ENCODE data around the gene TSC22D3.

Gene TSC22D3

DNA sequence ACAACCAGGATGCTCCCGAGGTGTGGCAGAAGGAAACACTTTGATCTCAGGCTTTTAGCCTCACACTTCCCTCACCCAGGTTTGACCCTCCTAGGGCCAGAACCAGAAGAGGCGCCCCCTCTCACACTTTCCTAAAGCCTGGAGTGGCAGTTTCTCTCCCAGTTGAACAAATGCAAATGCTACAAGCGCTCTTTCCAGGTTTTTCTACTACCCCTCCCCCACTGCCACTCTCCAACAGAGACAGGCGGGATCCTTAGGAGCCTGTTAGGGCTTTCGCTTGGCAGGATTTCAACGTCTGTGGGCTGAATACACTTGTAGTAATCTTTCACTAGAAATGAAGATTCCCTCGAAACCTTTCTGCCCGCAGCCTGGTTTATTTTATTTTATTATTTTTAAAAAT is 2.4 kb downstream of the TSC22D3 start:
- DNase-seq (ENCODE audit: low read depth) = no peak
- TF ChIP-seq, protein P1, sequence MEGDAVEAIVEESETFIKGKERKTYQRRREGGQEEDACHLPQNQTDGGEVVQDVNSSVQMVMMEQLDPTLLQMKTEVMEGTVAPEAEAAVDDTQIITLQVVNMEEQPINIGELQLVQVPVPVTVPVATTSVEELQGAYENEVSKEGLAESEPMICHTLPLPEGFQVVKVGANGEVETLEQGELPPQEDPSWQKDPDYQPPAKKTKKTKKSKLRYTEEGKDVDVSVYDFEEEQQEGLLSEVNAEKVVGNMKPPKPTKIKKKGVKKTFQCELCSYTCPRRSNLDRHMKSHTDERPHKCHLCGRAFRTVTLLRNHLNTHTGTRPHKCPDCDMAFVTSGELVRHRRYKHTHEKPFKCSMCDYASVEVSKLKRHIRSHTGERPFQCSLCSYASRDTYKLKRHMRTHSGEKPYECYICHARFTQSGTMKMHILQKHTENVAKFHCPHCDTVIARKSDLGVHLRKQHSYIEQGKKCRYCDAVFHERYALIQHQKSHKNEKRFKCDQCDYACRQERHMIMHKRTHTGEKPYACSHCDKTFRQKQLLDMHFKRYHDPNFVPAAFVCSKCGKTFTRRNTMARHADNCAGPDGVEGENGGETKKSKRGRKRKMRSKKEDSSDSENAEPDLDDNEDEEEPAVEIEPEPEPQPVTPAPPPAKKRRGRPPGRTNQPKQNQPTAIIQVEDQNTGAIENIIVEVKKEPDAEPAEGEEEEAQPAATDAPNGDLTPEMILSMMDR (IDR thresholded peaks at IDR 0.05; ENCODE audit: low read depth, low read length, missing control alignments) = no peak
- no peak overlapping the region for H3K4me3 ChIP-seq (ENCODE audit: low read depth, low read length)
- in situ Hi-C loops (cut with HindIII; ENCODE audit: low sequenced_read_pairs) = no loop called here

DNA sequence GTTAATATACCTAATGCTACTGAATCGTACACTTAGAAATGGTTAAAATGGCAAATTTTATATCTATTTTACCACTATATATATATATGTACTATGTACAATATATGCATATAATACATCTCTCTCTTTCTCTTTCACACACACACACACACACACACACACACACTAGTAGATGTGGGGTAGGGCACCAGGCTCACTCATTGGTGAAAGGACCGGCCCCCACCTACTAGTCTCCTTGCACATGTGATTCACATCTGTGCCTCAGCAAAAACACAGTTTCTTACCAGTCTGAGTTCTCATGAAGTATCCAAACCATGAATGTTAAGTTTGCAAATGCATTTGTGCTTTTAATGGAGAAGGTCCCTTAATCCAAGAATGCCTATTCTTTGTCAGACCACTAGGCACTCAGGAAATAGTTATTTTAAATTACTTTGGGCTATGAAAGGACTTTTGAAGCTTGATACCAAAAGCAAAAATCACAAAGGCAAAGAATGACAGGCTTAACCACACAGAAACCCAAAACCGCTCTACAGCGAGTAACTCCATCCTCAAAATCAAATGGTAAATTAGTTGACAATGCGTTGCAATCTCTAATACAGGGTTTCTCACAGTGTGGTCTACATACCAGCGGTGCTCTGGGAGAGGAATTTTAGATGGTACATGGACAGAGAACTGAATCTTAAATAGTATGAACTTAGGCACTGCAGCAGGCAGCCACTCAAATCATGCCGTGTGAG is 5.8 kb downstream of the TSC22D3 start:
- TF ChIP-seq, protein P1 (IDR thresholded peaks at IDR 0.05; ENCODE audit: low read depth, low read length, missing control alignments) = no peak
- DNase-seq (ENCODE audit: low read depth) = no peak
- in situ Hi-C loops (cut with HindIII; ENCODE audit: low sequenced_read_pairs) = no loop called here
- H3K4me3 ChIP-seq (ENCODE audit: low read depth, low read length) = no peak overlapping the region

DNA sequence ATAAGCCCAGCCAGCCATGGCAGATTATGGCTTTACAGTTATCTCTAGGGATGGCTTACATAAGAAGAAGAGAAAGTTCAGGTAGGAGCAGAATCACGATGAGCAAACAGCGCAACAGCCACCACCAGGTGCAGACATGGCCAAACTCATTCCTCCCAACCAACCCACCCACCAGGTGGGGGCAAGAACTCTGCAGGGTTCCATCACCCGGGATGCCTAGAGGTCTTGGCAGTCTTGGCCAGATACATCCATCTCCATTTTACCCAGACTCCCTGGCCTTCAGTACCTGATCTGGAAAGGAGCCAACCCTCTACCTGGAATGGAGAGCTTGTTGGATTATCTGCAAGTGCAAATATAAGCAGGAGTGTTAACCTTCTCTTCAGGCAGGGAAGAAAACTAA is 7.5 kb downstream of the TSC22D3 start:
- TF ChIP-seq, protein P1 (IDR thresholded peaks at IDR 0.05; ENCODE audit: low read depth, low read length, missing control alignments) = no peak
- in situ Hi-C loops (cut with HindIII; ENCODE audit: low sequenced_read_pairs) = no loop called here
- H3K4me3 ChIP-seq (ENCODE audit: low read depth, low read length) = no peak overlapping the region
- no peak for DNase-seq (ENCODE audit: low read depth)

DNA sequence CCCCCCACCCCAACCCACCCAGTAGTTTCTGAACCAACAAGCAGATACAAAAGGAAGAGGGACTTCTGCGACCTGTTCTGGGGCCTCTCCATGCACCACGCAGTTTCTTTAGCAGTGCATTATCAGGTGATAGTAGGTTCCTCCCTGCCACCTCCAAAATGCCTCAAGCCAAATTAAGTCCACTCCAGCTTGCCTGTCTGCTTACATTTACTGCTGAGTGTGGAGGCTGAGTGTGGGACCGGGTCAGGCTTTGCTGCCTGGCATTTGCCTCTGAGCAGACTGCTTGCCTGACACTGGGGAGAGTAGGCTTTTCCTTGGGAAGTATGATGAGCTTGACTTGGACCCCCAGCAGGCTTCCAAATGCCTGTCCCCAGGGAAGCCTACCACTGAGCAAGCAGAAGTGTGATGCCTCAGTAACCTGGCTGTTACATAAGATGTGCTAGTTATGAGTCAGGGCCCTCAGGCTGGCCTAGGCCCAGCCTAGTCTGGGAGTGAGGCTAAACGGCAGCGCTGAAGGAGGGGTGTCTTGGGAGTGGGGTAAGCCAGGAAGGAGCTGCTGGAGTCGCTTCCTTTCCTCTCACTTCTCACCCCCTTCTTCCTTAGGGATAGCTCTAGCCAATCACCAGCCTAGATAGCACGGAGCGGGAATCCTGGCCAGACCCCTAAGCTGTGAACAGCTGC is 9.0 kb downstream of the TSC22D3 start:
- no peak for DNase-seq (ENCODE audit: low read depth)

DNA sequence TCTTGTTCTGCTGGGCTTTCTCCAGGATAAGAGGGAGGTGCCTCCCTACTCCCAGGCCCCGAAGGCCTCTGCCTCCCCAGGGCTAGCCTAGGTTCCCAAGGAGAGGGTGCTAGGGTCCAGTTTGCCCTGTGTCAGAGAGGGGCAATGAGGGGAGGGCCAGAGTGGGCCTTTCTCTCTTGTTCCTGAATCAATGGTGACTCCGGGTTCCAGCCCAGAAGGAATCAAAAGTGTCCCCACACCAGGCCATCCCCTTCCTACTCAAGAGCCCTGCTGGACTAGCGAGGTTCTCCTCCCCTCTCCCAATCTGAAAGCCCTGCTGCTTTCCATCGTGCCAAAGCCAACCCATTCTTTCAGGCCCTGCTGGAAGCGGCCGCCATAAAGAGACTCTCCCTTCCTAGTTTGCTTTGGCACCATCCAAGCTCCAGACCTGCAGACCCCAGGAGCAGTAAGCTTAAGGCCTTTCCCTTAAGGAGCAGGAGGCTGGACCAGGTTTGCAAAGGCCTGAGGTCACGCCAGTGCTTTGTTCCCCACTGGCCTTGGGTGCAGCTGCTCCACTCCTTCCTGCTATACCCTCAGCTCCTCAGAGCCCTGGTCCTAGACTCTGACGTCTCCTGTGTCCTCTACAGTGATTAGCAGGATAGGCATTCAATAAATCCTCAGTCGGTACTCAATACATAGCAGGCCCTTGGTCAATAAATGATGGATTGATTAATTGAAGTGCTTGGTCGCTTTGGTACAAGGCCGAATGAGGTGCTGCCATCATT is 10.6 kb downstream of the TSC22D3 start:
- no peak overlapping the region for H3K4me3 ChIP-seq (ENCODE audit: low read depth, low read length)
- TF ChIP-seq, protein P1 (IDR thresholded peaks at IDR 0.05; ENCODE audit: low read depth, low read length, missing control alignments) = no peak
- no peak for DNase-seq (ENCODE audit: low read depth)
- in situ Hi-C loops (cut with HindIII; ENCODE audit: low sequenced_read_pairs) = no loop called here

More for the DNA sequence above, 9.0 kb downstream of the TSC22D3 start:
- in situ Hi-C loops (cut with HindIII; ENCODE audit: low sequenced_read_pairs) = no loop called here
- no peak overlapping the region for H3K4me3 ChIP-seq (ENCODE audit: low read depth, low read length)
- TF ChIP-seq, protein P1 (IDR thresholded peaks at IDR 0.05; ENCODE audit: low read depth, low read length, missing control alignments) = no peak

DNA sequence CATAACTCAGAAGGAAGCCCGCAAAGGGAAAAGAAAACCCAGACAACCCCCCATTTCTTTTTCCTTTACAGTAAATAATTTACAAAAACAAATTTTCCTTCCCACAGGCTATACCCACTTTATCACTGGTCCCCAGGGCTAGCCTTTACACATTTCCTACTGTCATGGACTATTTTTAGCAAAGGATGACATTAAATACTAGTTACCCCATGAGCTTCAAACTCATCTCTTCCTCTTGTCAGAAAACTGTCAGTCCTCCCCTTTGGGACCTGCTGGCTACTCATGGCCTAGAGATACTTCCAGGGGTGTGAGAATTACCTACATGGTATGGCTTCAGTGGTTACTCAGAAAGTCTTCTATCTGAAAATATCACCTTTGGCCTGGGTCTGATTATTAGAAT is 11.9 kb downstream of the TSC22D3 start:
- TF ChIP-seq, protein P1 (IDR thresholded peaks at IDR 0.05; ENCODE audit: low read depth, low read length, missing control alignments) = no peak
- in situ Hi-C loops (cut with HindIII; ENCODE audit: low sequenced_read_pairs) = no loop called here
- no peak overlapping the region for H3K4me3 ChIP-seq (ENCODE audit: low read depth, low read length)
- DNase-seq (ENCODE audit: low read depth) = no peak

Measured in astrocyte of the cerebellum (primary cell).